T-helper 2 cell treated with Interferon-gamma antibody and Interleukin-4, amounts not matched to agents 100 ng/mL and 5 ng/mL, for 36 hours (primary cell): Measurements from ENCODE around the gene RARRES1. TPM values are rescaled to one million over a fixed set of nuclear protein-coding genes. Genes with fewer than 3 reads are reported as not detected.

Experiments
- intact Hi-C: fragments of 100-400 bp; cut with micrococcal nuclease; formaldehyde crosslinking; loops from one replicate; pipeline ENCODE4 v1.15.1; 2023
- total RNA-seq: library from RNA; stranded (reverse); gene quantifications from 2 replicates; pipeline ENCODE4 v1.2.3, GENCODE V29; 2022

The RARRES1 gene
- total RNA-seq, 1 donor from 2014 or later = not detected

- intact Hi-C loops = no loop called here
These were observed 33.4 kb upstream of the RARRES1 start for GRCh38 chr3:158765518-158766205.

- intact Hi-C loops = no loop called here
These were observed 31.2 kb upstream of the RARRES1 start for GRCh38 chr3:158763421-158763820.

GRCh38 chr3:158762701-158763100, 30.4 kb upstream of the RARRES1 start:
- intact Hi-C loops = no loop called here

GRCh38 chr3:158761350-158761749, 29.1 kb upstream of the RARRES1 start:
- intact Hi-C loops = no loop called here

GRCh38 chr3:158755421-158755820, 23.2 kb upstream of the RARRES1 start:
- intact Hi-C loops = no loop called here

- intact Hi-C loops = no loop called here
These were observed 21.6 kb upstream of the RARRES1 start for GRCh38 chr3:158753854-158754253.

- intact Hi-C loops = no loop called here
These were observed 19.1 kb upstream of the RARRES1 start for GRCh38 chr3:158751316-158751715.

DNA sequence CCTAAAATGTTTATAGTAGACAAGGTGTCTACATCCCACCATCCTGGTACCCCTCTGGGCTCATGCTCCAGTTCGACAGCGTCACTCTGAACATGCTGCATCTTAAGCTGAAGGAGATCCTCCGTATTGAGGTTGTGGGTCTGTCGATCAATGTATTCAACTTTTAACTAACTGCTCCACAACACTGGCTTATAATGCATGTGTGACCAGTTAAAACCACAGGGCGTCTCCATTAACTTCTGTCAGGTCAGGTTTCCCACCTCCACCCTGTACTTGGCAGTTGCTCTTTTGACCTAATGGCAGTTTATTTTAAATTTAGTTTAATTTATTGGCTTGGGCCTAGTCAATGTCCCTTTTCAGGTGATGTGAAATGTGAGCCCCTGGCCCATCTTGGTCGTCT, 17.8 kb upstream of the RARRES1 start:
- intact Hi-C loops = no loop called here

DNA sequence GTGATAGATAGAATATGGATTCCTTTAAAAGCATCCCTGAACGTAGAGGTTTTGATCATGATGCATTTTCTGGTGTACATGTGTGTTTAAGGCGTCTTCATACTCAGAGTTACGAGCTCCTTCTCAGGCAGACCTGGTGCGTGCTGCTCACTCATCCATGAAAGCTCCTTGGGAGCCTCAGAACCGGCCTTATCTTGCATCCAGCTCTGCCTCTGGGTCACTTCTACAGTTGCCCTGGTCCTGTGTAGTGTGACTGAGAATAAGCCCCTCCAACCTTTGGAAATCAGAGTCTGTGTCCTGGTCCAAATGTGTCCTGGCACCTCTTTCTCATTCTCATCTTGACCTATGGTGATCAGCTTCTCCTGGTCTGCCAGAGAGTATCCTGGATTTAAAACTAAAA, 17.3 kb upstream of the RARRES1 start:
- intact Hi-C loops = no loop called here

- intact Hi-C loops = no loop called here
These were observed 16.1 kb upstream of the RARRES1 start for GRCh38 chr3:158748237-158748828.

DNA sequence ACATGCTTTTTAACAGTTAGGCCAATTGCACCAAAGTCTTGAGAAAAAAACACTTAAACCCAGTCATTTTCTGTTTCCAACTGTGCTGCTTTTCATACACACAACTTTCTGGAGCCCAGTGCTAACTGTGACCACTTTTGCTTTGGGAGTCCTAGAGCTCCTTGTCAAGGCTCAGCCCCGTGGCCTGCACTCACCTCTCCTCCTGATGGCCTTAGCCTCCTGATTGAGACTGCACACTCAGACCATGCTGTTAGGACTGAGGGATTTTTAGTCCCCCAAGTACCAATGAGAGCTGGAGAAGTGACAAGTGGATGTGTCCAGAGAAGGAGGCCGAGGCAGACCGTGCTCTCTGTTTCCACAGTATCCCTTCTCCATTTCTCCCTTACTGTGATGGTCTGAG, 15.2 kb upstream of the RARRES1 start:
- intact Hi-C loops = no loop called here

DNA sequence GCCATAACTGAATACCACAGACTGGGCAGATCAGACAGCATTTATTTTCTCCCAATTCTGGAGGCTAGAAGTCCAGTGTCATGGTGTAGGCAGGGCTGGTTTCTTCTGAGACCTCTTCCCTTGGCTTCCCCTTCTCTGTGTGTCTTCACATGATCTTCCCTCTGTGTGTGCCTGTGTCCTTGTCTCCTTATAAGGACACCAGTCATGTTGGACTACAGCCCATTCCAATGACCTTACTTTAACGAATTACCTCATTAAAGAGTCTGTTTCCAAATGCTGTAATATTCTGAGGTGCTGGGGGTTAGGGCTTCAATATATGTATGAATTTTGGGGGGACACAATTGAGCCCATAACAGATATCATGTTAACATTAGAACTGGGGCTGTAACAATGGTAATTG, 13.3 kb upstream of the RARRES1 start:
- intact Hi-C loops = no loop called here

DNA sequence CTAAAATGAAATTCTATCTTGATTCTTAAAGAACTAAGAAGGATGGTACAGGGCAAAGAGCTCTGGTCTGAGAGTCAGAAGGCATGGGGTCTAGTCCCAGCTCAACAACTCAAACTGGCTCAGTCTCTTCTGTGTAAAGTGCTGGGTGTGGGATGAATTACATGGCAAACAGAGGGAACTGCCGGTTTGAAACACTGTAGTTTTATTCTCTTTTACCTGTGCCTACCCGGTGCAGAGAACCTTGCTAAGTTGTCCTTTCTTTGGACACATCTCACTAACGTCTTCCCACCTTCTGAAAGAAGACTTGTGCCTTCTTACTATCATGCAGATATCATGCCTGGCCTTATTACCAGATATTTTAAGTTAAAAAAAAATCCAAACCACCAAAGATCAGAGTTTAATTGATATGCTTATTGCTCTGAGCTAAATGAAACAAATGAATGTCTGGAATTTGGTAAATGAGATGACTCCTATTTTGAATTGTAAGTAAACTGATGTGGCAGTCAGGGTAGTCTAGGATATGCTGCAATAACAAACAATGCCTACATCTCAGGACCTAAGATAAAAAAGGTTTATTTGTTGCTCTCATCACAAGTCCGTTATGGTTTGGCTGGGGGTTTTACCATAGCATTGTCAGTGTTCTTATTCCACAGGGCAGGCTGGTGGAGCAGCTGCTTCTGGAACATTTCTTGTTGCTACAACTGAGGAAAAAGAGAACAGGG, 12.5 kb upstream of the RARRES1 start:
- intact Hi-C loops = no loop called here

DNA sequence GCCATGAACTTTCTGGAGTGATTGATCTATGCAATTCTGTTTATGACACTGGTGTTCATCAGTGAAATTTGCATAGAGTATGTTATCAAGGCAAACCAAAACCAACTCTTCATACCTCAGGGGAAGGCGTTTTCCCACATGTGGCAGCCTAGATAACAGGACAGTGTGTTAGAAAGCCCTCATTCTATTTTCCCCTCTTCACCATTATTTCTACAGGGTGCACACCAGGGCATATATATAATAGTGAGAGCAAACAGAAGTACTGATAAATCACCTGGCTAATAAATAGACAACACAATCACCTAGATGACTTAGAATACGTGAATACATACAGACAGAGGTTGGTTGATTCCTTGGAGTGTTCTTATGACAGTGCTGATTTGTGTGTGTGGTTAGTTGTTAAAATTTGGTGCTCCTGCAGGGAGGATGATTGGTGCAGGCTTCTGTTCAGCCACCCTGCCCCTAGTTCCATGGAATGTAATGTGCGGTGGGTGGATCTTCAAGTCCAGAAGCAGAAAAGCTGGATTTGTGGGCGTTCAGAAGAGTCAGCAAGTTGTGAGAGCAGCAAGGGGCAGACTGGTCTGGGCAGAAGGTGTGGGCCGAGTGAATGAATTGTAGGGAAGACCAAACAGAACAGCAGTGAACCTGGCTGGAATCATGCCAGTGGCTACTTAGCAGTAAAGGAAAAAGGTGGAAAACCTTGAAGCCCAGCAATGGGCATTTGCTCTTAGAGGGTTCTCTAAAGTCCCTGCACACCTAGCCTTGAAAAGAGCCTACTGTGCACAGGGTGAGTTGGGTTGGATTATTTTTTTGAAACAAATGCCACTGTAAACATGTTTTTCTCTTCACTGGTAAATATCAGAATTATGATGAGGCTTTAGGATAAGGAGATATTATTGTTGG, 11.7 kb upstream of the RARRES1 start:
- intact Hi-C loops = no loop called here

DNA sequence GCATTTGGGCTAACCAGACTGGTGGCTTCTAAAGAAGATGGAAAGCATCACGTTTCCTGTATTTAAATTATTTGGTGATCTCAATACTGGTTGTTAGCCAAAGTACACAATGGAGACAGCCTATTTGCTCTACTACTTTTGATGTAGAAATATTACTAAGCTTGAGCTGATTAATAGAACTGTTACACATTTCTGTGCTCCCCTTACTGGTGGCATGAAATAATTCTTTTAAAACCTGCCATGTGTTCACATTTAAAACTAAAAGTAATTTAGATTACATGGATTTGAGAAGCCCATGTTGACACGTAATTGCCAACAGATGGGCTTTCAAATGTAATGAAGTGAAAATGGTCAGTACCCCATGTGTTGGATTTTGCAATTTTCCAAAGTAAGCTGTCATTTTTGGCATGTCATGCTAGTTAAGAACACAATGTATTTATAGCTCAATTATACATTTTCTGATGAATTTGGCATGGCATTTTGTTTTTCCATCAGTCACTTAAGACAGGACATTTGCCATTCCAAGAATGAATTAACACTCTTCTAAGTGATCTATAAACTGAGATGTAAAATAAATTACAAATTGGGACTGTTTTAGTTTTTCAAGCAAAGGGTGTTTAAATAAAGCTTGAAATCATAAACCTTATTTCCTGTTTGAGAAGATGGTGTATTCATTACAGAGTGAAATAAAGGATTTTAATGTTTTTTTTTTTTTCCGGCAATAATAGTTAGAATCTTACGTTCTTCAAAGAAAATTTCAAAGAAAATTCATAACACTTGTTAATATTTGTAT, 10.8 kb upstream of the RARRES1 start:
- intact Hi-C loops = no loop called here

DNA sequence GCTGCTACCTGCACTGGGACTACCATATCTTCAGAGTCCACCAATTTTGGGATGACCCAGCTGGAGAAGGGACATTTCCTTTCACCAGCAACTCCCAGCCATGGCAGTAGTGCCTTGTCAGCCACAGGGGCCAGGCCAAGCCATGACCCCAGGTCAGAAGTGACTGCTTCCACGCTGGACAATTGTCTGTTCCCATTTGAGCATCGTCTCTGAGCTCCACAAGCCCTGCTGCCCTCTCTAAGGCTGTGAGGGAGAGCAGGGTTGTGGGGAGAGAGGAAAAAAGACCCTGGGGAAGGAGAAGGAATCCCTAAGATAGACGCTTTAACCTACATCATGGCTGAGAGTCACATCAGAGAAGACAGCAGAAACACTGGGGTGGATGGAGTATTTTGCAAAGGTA, 7.4 kb upstream of the RARRES1 start:
- intact Hi-C loops = no loop called here

GRCh38 chr3:158739078-158739477, 6.8 kb upstream of the RARRES1 start:
- intact Hi-C loops = no loop called here

- intact Hi-C loops = no loop called here
These were observed 6.4 kb upstream of the RARRES1 start for GRCh38 chr3:158738653-158739052.

DNA sequence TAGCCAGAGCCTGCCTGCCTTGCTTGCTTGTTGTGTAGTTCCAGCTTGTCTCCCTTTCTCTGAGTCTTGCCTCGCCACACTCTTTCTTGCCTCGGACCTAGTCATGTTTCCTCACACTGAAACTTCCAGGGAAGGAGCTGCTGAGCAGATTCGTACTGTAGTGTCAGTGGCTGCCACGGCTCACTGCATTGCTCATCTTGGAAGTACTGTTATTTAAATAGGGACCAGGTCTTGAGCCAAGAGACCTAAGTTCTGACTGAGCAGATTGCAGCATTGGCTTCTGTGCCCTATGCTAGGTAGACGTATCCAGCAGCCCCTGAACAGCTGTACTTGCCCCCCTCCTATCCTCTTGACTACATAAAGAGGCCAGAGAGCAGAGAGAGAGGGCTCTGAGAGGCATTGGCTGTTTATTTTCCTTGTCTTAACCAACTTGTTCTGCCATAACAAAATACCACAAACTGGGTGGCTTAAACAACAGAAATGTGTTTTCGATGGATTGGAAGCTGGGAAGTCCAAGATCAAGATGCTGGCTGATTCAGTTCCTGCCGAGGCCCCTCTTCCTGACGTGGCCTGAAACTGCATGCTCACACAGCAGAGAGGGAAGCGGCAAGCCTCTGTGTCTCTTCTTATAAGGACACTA, 5.8 kb upstream of the RARRES1 start:
- intact Hi-C loops = no loop called here

- intact Hi-C loops = no loop called here
These were observed 5.2 kb upstream of the RARRES1 start for GRCh38 chr3:158737410-158737809.
